HepG2 (cell line): ENCODE measurements around the gene ITGB3. TPM values are rescaled to one million over a fixed set of nuclear protein-coding genes. Genes with fewer than 3 reads are reported as not detected.

Source experiments
- ARNT ChIP-seq: fragments of 450-650 bp; IDR thresholded peaks from 2 replicates; pipeline ENCODE4 v1.6.1; 2017
- ATF7-NPFF ChIP-seq: sonication (generic); formaldehyde crosslinking; IDR thresholded peaks from 2 replicates; pipeline ENCODE4 v1.8.1; 2023; ENCODE audit warnings: mild to moderate bottlenecking, low read depth, missing genetic modification reagents, moderate library complexity
- EED ChIP-seq: sonication (generic); formaldehyde crosslinking; IDR thresholded peaks from 2 replicates; pipeline ENCODE4 v1.5.0; 2020; ENCODE audit warnings: mild to moderate bottlenecking, missing genetic modification reagents
- FOXA3 ChIP-seq: IDR thresholded peaks from 2 replicates; pipeline ENCODE4 v1.6.1; 2016; ENCODE audit warnings: missing genetic modification reagents, missing compliant biosample characterization
- HIVEP1 ChIP-seq: sonication (generic); formaldehyde crosslinking; IDR thresholded peaks from 2 replicates; pipeline ENCODE4 v1.4.0; 2020; ENCODE audit warnings: mild to moderate bottlenecking, missing genetic modification reagents
- HOXD1 ChIP-seq: sonication (generic); formaldehyde crosslinking; IDR thresholded peaks from 2 replicates; pipeline ENCODE4 v1.5.0; 2020; ENCODE audit warnings: missing genetic modification reagents
- KDM3A ChIP-seq: IDR thresholded peaks from 2 replicates; pipeline ENCODE4 v1.6.1; 2018; ENCODE audit warnings: low read depth, missing compliant biosample characterization
- MIER2 ChIP-seq: IDR thresholded peaks from 2 replicates; pipeline ENCODE4 v1.6.1; 2016; ENCODE audit warnings: missing biosample characterization, missing genetic modification reagents
- PAWR ChIP-seq: sonication (generic); formaldehyde crosslinking; IDR thresholded peaks from 2 replicates; pipeline ENCODE4 v1.4.0; 2020; ENCODE audit warnings: missing genetic modification reagents, mild to moderate bottlenecking, borderline replicate concordance
- REST ChIP-seq, 2 experiments: IDR thresholded peaks; 2 replicates each; pipeline ENCODE4 v1.6.1; 2011 to 2012; ENCODE audit warnings: low read length in 2 of 2, borderline replicate concordance in 1 of 2, low read depth in 1 of 2, mild to moderate bottlenecking in 1 of 2, moderate library complexity in 1 of 2
- SOX5 ChIP-seq: IDR thresholded peaks from 2 replicates; pipeline ENCODE4 v1.6.1; 2016; ENCODE audit warnings: borderline replicate concordance
- SSRP1 ChIP-seq: IDR thresholded peaks from 2 replicates; pipeline ENCODE4 v1.6.1; 2016; ENCODE audit warnings: control low read depth
- TBX3 ChIP-seq: fragments of 450-650 bp; IDR thresholded peaks from 2 replicates; pipeline ENCODE4 v1.6.1; 2017; ENCODE audit warnings: antibody characterized with exemption, mild to moderate bottlenecking, inconsistent platforms, borderline replicate concordance
- ZBTB42 ChIP-seq: sonication (generic); formaldehyde crosslinking; IDR thresholded peaks from 2 replicates; pipeline ENCODE4 v1.5.0; 2020; ENCODE audit warnings: mild to moderate bottlenecking, missing genetic modification reagents
- ZNF354B ChIP-seq: sonication (generic); formaldehyde crosslinking; IDR thresholded peaks from 2 replicates; pipeline ENCODE4 v1.8.0; 2022; ENCODE audit warnings: mild to moderate bottlenecking, missing genetic modification reagents
- ZNF547 ChIP-seq: sonication (generic); formaldehyde crosslinking; IDR thresholded peaks from 2 replicates; pipeline ENCODE4 v1.5.1; 2020; ENCODE audit warnings: mild to moderate bottlenecking, missing genetic modification reagents
- ZNF75D ChIP-seq: sonication (generic); formaldehyde crosslinking; IDR thresholded peaks from 2 replicates; pipeline ENCODE4 v1.8.1; 2023; ENCODE audit warnings: missing genetic modification reagents, mild to moderate bottlenecking, borderline replicate concordance
- ZNF761 ChIP-seq: sonication (generic); formaldehyde crosslinking; conservative IDR thresholded peaks from 2 replicates; pipeline ENCODE4 v1.4.0; 2020; ENCODE audit warnings: mild to moderate bottlenecking, missing genetic modification reagents
- ZNF800 ChIP-seq: sonication (generic); formaldehyde crosslinking; IDR thresholded peaks from 2 replicates; pipeline ENCODE4 v1.4.0; 2020; ENCODE audit warnings: missing genetic modification reagents
- ZNF83 ChIP-seq: sonication (generic); formaldehyde crosslinking; IDR thresholded peaks from 2 replicates; pipeline ENCODE4 v1.4.0; 2020; ENCODE audit warnings: missing genetic modification reagents, mild to moderate bottlenecking, borderline replicate concordance
- polyA plus RNA-seq, 8 experiments: library from polyadenylated mRNA; depleted of rRNA in 3 of 8; stranded (reverse) in 7 of 8; unstranded in 1 of 8; fragments of >200 nt; fragmentation: Illumina TruSeq in 4 of 8; extraction: Trizol in 4 of 8; gene quantifications; 2 replicates each; pipeline versions ENCODE4 v1.2.1 to v1.2.3, GENCODE V29; 2011 to 2016; ENCODE audit warnings: low read depth in 4 of 8, missing spikeins in 1 of 8, mixed read lengths in 1 of 8; ENCODE audit not compliant: insufficient read depth in 1 of 8
- total RNA-seq, 5 experiments: library from RNA; depleted of rRNA; stranded (reverse); fragments of >200 nt; fragmentation: Illumina TruSeq; extraction: Trizol; gene quantifications; 2 replicates each; pipeline ENCODE4 v1.2.3, GENCODE V29; 2016; ENCODE audit warnings: low read depth in 1 of 5
- TF ChIP-seq, protein P1 (sequence below): sonication (generic); formaldehyde crosslinking; IDR thresholded peaks from 2 replicates; pipeline ENCODE4 v1.5.0; 2020; ENCODE audit warnings: missing genetic modification reagents, mild to moderate bottlenecking, borderline replicate concordance
- TF ChIP-seq, protein P2 (sequence below): sonication (generic); formaldehyde crosslinking; IDR thresholded peaks from 2 replicates; pipeline ENCODE4 v1.5.0; 2020; ENCODE audit warnings: missing genetic modification reagents

The ITGB3 gene
- total and polyA plus RNA-seq, 2 of the 13 experiments (the other 11 are each of a cell fraction or from before 2014, with no cell fraction given): 0.09 to 0.31 TPM

DNA sequence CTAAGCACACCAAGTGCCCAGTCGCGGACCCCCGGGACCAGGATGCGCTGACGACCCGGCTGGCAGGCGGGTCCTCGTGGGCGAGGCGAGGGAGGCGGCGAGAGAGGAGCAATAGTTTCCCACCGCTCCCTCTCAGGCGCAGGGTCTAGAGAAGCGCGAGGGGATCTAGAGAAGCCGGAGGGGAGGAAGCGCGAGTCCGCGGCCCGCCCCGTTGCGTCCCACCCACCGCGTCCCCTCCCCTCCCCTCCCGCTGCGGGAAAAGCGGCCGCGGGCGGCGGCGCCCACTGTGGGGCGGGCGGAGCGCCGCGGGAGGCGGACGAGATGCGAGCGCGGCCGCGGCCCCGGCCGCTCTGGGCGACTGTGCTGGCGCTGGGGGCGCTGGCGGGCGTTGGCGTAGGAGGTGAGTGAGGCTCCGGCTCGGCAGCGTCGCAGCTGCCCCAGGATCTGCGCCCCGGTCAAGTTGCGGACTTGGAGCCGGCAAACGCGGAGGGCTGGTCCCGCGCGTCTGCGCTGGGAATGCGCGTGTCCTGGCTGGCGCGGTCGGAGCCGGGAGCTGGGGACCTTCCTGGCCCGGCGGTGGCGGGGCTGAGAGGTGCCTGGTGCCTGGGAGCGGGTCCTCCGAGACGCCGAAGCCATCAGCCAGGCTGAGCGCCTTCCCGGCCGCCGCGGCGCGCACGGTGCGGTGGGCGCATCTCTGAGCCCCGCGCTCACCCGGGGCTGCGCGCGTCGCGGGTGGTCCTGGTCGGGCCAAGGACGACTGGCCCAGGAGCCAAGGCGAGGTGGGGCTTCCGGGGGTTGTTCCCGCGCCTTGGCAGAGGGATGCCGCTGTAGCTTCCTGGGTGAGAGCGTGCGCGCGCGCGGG lies at the start of gene ITGB3 (continued):
- TF ChIP-seq, protein P1, sequence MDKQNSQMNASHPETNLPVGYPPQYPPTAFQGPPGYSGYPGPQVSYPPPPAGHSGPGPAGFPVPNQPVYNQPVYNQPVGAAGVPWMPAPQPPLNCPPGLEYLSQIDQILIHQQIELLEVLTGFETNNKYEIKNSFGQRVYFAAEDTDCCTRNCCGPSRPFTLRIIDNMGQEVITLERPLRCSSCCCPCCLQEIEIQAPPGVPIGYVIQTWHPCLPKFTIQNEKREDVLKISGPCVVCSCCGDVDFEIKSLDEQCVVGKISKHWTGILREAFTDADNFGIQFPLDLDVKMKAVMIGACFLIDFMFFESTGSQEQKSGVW (CRISPR knock-in tag): no peak; the same call in 1 of the 2 replicates
- peak; percentile 100 for TF ChIP-seq ZNF800 (CRISPR knock-in tag)
- TF ChIP-seq TBX3: no peak
- TF ChIP-seq FOXA3 (CRISPR knock-in tag): peak; percentile 6; the same call in 1 of the 2 replicates
- peak; percentile 79 for TF ChIP-seq EED (CRISPR knock-in tag)
- 0 out of 2 replicates have a peak, but pooled peaks have one; percentile 45 for TF ChIP-seq ZNF547 (CRISPR knock-in tag)
- TF ChIP-seq REST (IDR thresholded peaks at IDR 0.05; ENCODE audit: borderline replicate concordance in 1 of 2, low read depth in 1 of 2, low read length in 2 of 2): no peak
- no peak for TF ChIP-seq ZBTB42
- TF ChIP-seq SSRP1: no peak
- TF ChIP-seq ZNF75D (CRISPR knock-in tag): no peak
- TF ChIP-seq ATF7-NPFF: 0 out of 2 replicates have a peak, but pooled peaks have one; percentile 40
- 0 out of 2 replicates have a peak, but pooled peaks have one; percentile 39 for TF ChIP-seq PAWR (CRISPR knock-in tag)
- TF ChIP-seq HIVEP1 (CRISPR knock-in tag): no peak
- 0 out of 2 replicates have a peak, but pooled peaks have one; percentile 11 for TF ChIP-seq KDM3A (CRISPR knock-in tag)
- TF ChIP-seq ARNT: no peak
- TF ChIP-seq MIER2 (CRISPR knock-in tag): no peak
- no peak for TF ChIP-seq SOX5 (CRISPR knock-in tag)
- no peak for TF ChIP-seq ZNF354B (CRISPR knock-in tag)
- TF ChIP-seq HOXD1 (CRISPR knock-in tag): no peak
- no peak for TF ChIP-seq ZNF761 (CRISPR knock-in tag)
- no peak for TF ChIP-seq ZNF83 (CRISPR knock-in tag)
- TF ChIP-seq, protein P2, sequence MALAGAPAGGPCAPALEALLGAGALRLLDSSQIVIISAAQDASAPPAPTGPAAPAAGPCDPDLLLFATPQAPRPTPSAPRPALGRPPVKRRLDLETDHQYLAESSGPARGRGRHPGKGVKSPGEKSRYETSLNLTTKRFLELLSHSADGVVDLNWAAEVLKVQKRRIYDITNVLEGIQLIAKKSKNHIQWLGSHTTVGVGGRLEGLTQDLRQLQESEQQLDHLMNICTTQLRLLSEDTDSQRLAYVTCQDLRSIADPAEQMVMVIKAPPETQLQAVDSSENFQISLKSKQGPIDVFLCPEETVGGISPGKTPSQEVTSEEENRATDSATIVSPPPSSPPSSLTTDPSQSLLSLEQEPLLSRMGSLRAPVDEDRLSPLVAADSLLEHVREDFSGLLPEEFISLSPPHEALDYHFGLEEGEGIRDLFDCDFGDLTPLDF (CRISPR knock-in tag): no peak
